A549 treated with CORT108297 at 1 μM for 4 hours (cell line): ENCODE data around the gene RAC3. TPM values are rescaled to one million over a fixed set of nuclear protein-coding genes. Genes with fewer than 3 reads are reported as not detected.

Source experiments
- total RNA-seq: library from RNA; stranded (reverse); fragments of 200-300 nt; extraction: Qiagen RNA extraction; gene quantifications from 5 replicates; pipeline ENCODE4 v1.2.3, GENCODE V29; 2022

Gene RAC3
- 22.8 to 41.7 TPM (median 37.9 TPM) in 5 replicates for total RNA-seq

DNA sequence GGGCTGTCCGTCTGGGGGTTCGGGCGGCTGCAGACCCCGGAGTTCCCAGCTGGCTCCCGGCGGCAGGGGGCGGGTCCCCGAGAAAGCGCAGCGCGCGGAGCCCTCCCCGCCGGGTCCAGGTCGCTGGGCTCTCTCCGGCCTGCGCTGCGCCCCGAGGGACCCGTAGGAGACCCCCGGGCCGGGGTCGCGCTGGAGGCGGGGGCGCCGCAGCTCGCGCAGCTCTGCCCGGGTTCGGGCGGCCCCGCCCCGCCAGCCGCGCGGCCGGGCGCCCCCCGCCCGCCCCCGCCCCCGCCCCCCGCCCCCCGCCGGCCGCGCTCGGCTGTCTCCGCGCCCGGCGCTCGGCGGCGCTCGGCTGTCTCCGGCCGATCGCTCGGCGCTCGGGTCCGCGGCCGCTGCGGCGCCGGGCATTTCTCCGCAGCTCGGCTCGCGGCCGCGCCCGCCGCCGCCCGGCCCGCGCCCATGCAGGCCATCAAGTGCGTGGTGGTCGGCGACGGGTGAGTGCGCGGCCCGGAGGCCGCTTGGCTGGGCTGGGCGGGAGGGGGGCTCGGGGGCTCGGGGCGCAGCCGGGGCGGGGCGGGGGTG lies at the start of gene RAC3:
RAC3 (plus strand) TSS at position 376 of the 582 bp plus-strand sequence; CDS start at position 460, 84 bp downstream.

DNA sequence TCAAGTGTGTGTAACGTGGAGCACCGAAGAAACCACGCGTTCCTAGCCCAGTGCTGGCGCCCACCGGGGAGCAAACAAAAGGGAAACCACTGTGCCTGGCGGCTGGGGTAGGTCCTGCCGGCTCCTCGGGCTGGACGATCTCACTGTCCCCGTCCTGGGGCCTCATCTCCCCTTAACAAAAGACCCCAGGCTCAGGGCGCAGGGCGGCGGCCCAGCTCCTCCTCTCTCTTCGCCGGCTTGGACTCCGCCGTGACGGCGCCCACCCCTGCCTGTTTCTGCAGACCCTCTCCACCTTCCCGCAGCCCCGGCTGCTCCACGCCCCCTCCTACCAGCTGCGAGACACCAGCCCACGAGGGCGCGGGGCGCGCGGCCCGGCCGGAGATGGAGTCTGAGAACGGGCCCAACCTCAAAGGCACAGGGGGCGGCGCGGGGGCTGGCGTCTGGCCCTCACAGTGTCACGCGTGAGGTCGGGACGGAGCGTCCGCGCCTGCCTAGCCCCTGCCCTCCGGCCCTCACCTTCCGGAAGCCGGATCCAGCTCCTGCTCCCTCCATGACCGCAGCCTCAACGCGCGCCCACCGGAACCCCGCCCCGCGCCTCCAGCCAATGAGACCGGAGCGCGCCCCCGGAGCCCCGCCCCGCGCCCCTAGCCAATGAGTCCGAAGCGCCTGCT lies 9.0 kb upstream of the RAC3 start, which contains the start of gene CENPX:
CENPX (minus strand) TSS at position 569 of the 671 bp plus-strand sequence; CDS start at position 552, 17 bp downstream.

DNA sequence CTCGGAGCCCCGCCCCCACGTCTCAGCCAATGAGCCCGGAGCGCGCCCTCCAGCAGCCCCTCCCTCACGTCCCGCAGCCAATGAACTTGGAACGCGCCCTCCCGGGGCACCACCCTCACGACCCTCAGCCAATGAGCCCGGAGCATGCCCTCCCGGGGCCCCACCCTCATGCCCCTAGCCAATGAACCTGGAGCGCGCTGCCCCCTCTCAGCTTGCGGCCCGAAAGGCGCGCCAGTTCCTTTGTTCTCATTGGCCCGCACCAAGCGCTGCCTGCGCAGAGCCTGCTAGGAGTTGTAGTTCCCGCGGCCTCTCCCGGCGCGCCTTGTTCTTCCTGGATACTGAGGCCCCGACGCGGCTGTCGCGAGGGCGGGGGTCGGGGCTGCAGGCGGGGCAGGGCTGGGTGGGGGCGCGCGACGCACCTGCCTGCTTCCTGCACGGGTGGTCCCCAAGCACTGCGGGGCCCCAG lies 8.5 kb upstream of the RAC3 start, which contains the start of gene LRRC45:
LRRC45 (plus strand) TSS at position 325 of the 466 bp plus-strand sequence. CDS start 339 bp downstream, outside the sequence.

DNA sequence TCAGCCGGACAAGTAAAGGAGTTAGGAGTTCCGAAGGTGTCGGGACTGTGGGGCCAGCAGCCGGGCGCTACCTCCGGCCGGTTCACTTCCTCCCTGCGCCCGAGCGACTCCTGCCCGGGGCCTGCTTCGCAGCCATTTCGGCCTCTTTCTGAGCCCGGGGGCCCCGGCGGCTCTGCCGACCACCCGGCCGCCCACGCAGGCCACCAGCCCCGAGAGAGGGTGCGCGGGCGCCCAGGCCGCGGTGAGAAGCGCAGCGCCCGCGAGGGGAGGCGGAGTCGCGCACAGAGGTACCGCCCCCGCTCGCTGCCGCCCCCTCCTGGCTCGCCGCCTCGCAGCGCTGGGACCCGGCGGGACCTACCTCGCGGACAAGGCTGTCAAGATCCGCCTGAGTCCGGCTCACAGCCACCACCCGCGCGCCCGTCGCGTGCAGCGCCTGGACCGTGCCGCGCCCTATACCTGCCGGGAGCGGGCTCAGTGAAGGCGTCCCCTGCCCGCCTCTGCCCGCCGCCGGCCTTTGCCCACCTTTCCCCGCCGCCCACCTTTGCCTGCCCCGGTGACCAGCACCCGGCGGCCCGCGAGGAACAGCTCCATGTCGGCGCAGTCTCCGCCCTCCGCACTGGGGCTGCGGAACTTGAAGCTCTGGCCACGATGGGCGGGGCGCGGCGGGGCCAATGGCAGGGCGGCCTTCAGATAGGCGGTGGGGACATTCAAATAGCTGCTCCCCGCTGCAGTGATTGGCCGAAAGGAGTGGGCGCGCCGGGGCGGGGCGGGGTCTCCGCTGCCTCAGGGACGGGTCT lies 5.8 kb downstream of the RAC3 start, which contains the start of gene DCXR:
DCXR (minus strand) TSS at position 606 of the 797 bp plus-strand sequence; CDS start at position 591, 15 bp downstream.

DNA sequence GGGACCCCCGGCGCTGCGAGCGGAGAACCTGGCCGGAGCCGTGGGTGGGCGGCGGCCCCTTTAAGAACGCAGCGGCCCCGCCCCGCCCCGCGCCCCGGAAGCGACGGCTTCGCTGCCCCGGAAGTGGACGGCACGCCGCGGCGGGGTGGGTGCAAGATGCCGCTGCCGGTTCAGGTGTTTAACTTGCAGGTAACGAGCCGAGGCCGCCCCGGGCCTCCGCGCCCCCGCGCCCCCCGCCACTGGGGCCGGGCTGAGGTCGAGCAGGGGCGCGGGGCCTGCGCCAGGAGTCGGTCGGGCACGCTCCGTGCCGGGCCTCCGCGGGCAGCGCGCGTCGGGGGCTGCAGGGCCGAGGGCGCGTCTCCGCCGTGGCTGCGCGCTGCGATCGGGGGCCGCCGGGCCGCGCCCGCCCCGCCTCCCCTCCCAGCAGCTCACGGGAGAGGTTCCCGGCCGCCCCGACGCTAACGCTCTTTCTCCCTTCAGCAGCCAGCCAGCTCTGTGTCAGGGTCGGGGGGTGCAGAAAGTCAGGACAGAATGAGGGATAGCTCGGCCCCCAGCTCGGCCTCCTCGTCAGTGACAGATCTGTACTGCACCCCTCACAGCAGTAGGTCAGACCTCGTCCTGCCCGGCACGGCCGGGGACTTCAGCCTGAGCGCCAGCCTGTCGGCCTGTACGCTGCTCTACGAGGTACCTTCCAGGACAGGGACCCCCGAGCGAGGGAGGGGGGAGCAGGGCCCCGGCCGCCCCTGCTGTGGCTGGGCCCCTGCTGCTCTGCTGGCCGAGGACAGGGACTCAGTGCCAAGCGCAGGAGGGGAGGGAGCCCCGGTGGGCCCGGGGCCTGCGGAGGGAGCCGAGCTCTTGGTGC lies 20.5 kb downstream of the RAC3 start, which contains the start of the genes GPS1 and RFNG:
GPS1 (plus strand) TSS at position 123 of the 862 bp plus-strand sequence; CDS start at position 157, 34 bp downstream.
RFNG (minus strand) TSS at position 36 of the 862 bp plus-strand sequence. CDS start 45 bp downstream, outside the sequence.

DNA sequence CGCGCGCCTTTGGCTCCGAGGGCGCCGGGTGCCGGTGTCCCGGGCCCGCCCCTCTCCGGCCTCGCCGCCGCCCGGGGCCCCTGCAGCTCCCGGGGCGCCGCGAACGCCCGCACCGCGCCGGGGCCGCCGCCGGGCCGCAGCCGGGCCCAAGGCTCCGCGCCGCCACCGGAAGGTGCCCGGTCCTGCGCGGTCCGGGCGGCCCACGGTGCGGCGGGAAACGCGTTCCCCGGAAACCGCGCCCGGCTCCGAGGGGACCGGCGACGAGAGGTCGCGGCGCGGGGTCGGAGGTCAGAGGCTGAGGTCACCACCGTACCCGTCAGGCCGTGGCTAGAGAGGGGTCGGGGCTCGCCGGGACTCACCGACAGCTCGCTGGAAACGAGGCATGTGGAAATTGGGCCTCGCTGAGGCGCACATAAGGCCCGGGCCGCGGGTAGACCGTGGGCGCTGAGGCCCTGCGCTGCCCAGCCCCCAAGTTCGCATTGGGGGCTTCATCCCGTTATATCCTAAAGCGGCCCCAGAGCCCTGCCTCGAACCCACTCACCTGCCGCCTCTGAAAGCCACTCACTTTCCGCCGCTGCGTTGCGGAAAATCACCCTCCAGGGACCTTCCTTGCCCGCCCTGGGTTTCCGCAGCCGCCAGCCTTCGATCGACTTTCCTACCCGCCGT lies 34.3 kb downstream of the RAC3 start, which contains the start of gene DUS1L:
DUS1L (minus strand) TSS at position 167 of the 666 bp plus-strand sequence. CDS start 745 bp downstream, outside the sequence.

Other genes with a start within 250 kb of the RAC3 start
- 0.17 to 0.50 TPM (median 0.23 TPM) in 5 replicates for gene GCGR, start 227.5 kb upstream of the RAC3 start, total RNA-seq
- 78.0 to 115 TPM (median 102 TPM) in 5 replicates for gene MCRIP1, start 198.4 kb upstream of the RAC3 start, total RNA-seq
- 0.10 to 0.43 TPM (median 0.17 TPM) in 4 of 5 replicates, not detected in the other for gene PPP1R27, start 196.6 kb upstream of the RAC3 start, total RNA-seq
- 690 to 732 TPM (median 705 TPM) in 5 replicates for gene P4HB, start 171.1 kb upstream of the RAC3 start, total RNA-seq
- gene ARHGDIA, start 160.3 kb upstream of the RAC3 start, total RNA-seq, result 603 to 678 TPM (median 626 TPM) in 5 replicates
- 170 to 255 TPM (median 241 TPM) in 5 replicates for gene ALYREF, start 140.1 kb upstream of the RAC3 start, total RNA-seq
- 182 to 330 TPM (median 298 TPM) in 5 replicates for gene ANAPC11, start 140.0 kb upstream of the RAC3 start, total RNA-seq
- 0.51 to 0.77 TPM (median 0.61 TPM) in 5 replicates for gene NPB, start 129.4 kb upstream of the RAC3 start, total RNA-seq
- gene PCYT2, start 120.3 kb upstream of the RAC3 start, total RNA-seq, result 12.9 to 17.1 TPM (median 16.7 TPM) in 5 replicates
- gene SIRT7, start 113.5 kb upstream of the RAC3 start, total RNA-seq, result 28.6 to 46.2 TPM (median 44.4 TPM) in 5 replicates
- gene MAFG, start 103.9 kb upstream of the RAC3 start, total RNA-seq, result 29.9 to 49.3 TPM (median 41.7 TPM) in 5 replicates
- gene PYCR1, start 94.4 kb upstream of the RAC3 start, total RNA-seq, result 66.6 to 94.6 TPM (median 92.7 TPM) in 5 replicates
- gene MYADML2, start 84.4 kb upstream of the RAC3 start, total RNA-seq, result not detected in 5 replicates
- 0.30 to 0.57 TPM (median 0.45 TPM) in 5 replicates for gene NOTUM, start 70.5 kb upstream of the RAC3 start, total RNA-seq
- 23.6 to 32.1 TPM (median 29.2 TPM) in 5 replicates for gene ASPSCR1, start 54.0 kb upstream of the RAC3 start, total RNA-seq
- gene CENPX, start 8.8 kb upstream of the RAC3 start, total RNA-seq, result 148 to 219 TPM (median 196 TPM) in 5 replicates
- gene LRRC45, start 8.4 kb upstream of the RAC3 start, total RNA-seq, result 10.5 to 20.2 TPM (median 16.2 TPM) in 5 replicates
- 64.0 to 107 TPM (median 101 TPM) in 5 replicates for gene DCXR, start 6.0 kb downstream of the RAC3 start, total RNA-seq
- gene RFNG, start 20.1 kb downstream of the RAC3 start, total RNA-seq, result 16.5 to 27.3 TPM (median 26.4 TPM) in 5 replicates
- gene GPS1, start 20.2 kb downstream of the RAC3 start, total RNA-seq, result 100 to 150 TPM (median 145 TPM) in 5 replicates
- 77.1 to 164 TPM (median 141 TPM) in 5 replicates for gene DUS1L, start 34.1 kb downstream of the RAC3 start, total RNA-seq
- 100 to 142 TPM (median 139 TPM) in 5 replicates for gene FASN, start 66.6 kb downstream of the RAC3 start, total RNA-seq
- 17.5 to 27.8 TPM (median 25.5 TPM) in 5 replicates for gene CCDC57, start 181.2 kb downstream of the RAC3 start, total RNA-seq
- 102 to 140 TPM (median 132 TPM) in 5 replicates for gene SLC16A3, start 197.4 kb downstream of the RAC3 start, total RNA-seq
- gene CSNK1D, start 242.0 kb downstream of the RAC3 start, total RNA-seq, result 163 to 200 TPM (median 196 TPM) in 5 replicates